ENCODE results near the gene ARID5B. TPM values are rescaled to one million over a fixed set of nuclear protein-coding genes. Genes with fewer than 3 reads are reported as not detected.

The ARID5B gene
- polyA plus RNA-seq, 1 of the 3 experiments (the other 2 are of a cell fraction), result 10.9 TPM

- ChIA-PET POLR2A (no interaction called here), CTCF (interaction anchor here (0.7 to 1.6 kb wide), 3 partner anchors 11 to 1251 kb away, joined by 3 read pairs; no protein-coding TSS in a partner anchor)
- Histone ChIP-seq H3K4me2 (no peak overlapping the region), H4K20me1 (ENCODE audit: insufficient read depth) (no peaks in the 10 kb centered on the region), H3K4me1 (ENCODE audit: control insufficient read depth in 1 of 2, insufficient read depth in 2 of 2, low read depth in 1 of 2, low read length in 1 of 2) (peaks cover 0 to 51% of the 10 kb centered on the region in 2 experiments; a peak in 3 of 4 replicates), H3K79me2 (ENCODE audit: insufficient read depth) (peaks cover 12% of the 10 kb centered on the region; the same call in 1 of the 2 replicates), H3K9ac (no peak overlapping the region), H3K27ac (ENCODE audit: low read depth in 2 of 2, low read length in 1 of 2) (no peak overlapping the region), H3K4me3 (ENCODE audit: low read depth in 2 of 2, low read length in 1 of 2) (no peak overlapping the region), H2AFZ (ENCODE audit: low read depth) (no peak overlapping the region), H3F3A (replicated peaks; ENCODE audit: insufficient read depth) (peaks cover 23% of the 10 kb centered on the region), H3K27me3 (ENCODE audit: insufficient read depth) (no peaks in the 10 kb centered on the region), H3K36me3 (replicated peaks in 1 of 2; ENCODE audit: control insufficient read depth in 1 of 2, insufficient read depth in 2 of 2, low read length in 1 of 2) (peaks cover 0 to 8% of the 10 kb centered on the region in 2 experiments), H3K9me2 (no peaks in the 10 kb centered on the region), H3K9me3 (no peaks in the 10 kb centered on the region)
- DNase-seq, result no peak
- WGBS (ENCODE audit: low lambda C conversion rate), result 67% methylated on average over 4 of the region's 4 CpGs
- TF ChIP-seq PBX3 (IDR thresholded peaks at IDR 0.05) (no peak), ELF1 (IDR thresholded peaks at IDR 0.05) (no peak), MXI1 (IDR thresholded peaks at IDR 0.05; ENCODE audit: low read depth, low read length) (no peak), IRF3 (IDR thresholded peaks at IDR 0.05; ENCODE audit: low read depth, low read length) (no peak), TCF12 (IDR thresholded peaks at IDR 0.05) (no peak), FOSL2 (IDR thresholded peaks at IDR 0.05; ENCODE audit: borderline replicate concordance, low read depth) (no peak), JUND (IDR thresholded peaks at IDR 0.05) (no peak), EZH2phosphoT487 (IDR thresholded peaks at IDR 0.05; ENCODE audit: borderline replicate concordance, low read depth) (no peak), SIN3A (IDR thresholded peaks at IDR 0.05; ENCODE audit: borderline replicate concordance, low read depth, low read length) (no peak), MAX (IDR thresholded peaks at IDR 0.05; ENCODE audit: low read depth) (no peak), USF2 (IDR thresholded peaks at IDR 0.05; ENCODE audit: borderline replicate concordance, low read depth, low read length) (no peak), NFIC (IDR thresholded peaks at IDR 0.05; ENCODE audit: borderline replicate concordance) (no peak)
- TF ChIP-seq, protein P1, sequence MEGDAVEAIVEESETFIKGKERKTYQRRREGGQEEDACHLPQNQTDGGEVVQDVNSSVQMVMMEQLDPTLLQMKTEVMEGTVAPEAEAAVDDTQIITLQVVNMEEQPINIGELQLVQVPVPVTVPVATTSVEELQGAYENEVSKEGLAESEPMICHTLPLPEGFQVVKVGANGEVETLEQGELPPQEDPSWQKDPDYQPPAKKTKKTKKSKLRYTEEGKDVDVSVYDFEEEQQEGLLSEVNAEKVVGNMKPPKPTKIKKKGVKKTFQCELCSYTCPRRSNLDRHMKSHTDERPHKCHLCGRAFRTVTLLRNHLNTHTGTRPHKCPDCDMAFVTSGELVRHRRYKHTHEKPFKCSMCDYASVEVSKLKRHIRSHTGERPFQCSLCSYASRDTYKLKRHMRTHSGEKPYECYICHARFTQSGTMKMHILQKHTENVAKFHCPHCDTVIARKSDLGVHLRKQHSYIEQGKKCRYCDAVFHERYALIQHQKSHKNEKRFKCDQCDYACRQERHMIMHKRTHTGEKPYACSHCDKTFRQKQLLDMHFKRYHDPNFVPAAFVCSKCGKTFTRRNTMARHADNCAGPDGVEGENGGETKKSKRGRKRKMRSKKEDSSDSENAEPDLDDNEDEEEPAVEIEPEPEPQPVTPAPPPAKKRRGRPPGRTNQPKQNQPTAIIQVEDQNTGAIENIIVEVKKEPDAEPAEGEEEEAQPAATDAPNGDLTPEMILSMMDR (IDR thresholded peaks at IDR 0.05), result no peak
- TF ChIP-seq, protein P2, sequence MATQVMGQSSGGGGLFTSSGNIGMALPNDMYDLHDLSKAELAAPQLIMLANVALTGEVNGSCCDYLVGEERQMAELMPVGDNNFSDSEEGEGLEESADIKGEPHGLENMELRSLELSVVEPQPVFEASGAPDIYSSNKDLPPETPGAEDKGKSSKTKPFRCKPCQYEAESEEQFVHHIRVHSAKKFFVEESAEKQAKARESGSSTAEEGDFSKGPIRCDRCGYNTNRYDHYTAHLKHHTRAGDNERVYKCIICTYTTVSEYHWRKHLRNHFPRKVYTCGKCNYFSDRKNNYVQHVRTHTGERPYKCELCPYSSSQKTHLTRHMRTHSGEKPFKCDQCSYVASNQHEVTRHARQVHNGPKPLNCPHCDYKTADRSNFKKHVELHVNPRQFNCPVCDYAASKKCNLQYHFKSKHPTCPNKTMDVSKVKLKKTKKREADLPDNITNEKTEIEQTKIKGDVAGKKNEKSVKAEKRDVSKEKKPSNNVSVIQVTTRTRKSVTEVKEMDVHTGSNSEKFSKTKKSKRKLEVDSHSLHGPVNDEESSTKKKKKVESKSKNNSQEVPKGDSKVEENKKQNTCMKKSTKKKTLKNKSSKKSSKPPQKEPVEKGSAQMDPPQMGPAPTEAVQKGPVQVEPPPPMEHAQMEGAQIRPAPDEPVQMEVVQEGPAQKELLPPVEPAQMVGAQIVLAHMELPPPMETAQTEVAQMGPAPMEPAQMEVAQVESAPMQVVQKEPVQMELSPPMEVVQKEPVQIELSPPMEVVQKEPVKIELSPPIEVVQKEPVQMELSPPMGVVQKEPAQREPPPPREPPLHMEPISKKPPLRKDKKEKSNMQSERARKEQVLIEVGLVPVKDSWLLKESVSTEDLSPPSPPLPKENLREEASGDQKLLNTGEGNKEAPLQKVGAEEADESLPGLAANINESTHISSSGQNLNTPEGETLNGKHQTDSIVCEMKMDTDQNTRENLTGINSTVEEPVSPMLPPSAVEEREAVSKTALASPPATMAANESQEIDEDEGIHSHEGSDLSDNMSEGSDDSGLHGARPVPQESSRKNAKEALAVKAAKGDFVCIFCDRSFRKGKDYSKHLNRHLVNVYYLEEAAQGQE (IDR thresholded peaks at IDR 0.05; ENCODE audit: low read depth, low read length), result no peak
- TF ChIP-seq, protein P3, sequence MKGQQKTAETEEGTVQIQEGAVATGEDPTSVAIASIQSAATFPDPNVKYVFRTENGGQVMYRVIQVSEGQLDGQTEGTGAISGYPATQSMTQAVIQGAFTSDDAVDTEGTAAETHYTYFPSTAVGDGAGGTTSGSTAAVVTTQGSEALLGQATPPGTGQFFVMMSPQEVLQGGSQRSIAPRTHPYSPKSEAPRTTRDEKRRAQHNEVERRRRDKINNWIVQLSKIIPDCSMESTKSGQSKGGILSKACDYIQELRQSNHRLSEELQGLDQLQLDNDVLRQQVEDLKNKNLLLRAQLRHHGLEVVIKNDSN (IDR thresholded peaks at IDR 0.05; ENCODE audit: borderline replicate concordance, low read depth), result no peak
Observed at GRCh38 chr10:62024026-62024701, 122.7 kb downstream of the ARID5B start.
